Measurements from ENCODE around the gene PIP5K1C. TPM values are rescaled to one million over a fixed set of nuclear protein-coding genes. Genes with fewer than 3 reads are reported as not detected.
"Not testable (repeated sequence)": the region's sequence is repeated elsewhere in the genome, so short reads cannot be mapped to it uniquely, and the experiment has no call there.

Gene PIP5K1C
- total RNA-seq, 1 donor from 2014 or later, result 25.0 TPM

- DNase-seq (ENCODE audit: low spot score), result no peak
Measured at GRCh38 chr19:3661284-3662238, 38.7 kb downstream of the PIP5K1C start.

- DNase-seq (ENCODE audit: low spot score), result no peak
Measured at GRCh38 chr19:3660493-3661219, 39.6 kb downstream of the PIP5K1C start.

GRCh38 chr19:3659746-3660112 is 40.5 kb downstream of the PIP5K1C start:
- DNase-seq (ENCODE audit: low spot score), result no peak

GRCh38 chr19:3658870-3659745 is 41.2 kb downstream of the PIP5K1C start:
- DNase-seq (ENCODE audit: low spot score), result no peak

GRCh38 chr19:3658004-3658869 is 42.0 kb downstream of the PIP5K1C start:
- no peak for DNase-seq (ENCODE audit: low spot score)

- no peak for DNase-seq (ENCODE audit: low spot score)
Measured at GRCh38 chr19:3657395-3657769, 42.9 kb downstream of the PIP5K1C start.

- DNase-seq (ENCODE audit: low spot score), result no peak
Measured at GRCh38 chr19:3656747-3657394, 43.4 kb downstream of the PIP5K1C start.

GRCh38 chr19:3656073-3656746 is 44.1 kb downstream of the PIP5K1C start:
- DNase-seq (ENCODE audit: low spot score), result no peak

- peak; percentile 85 for DNase-seq (ENCODE audit: low spot score)
Measured at GRCh38 chr19:3655402-3656072, 44.7 kb downstream of the PIP5K1C start.

GRCh38 chr19:3653865-3654513 is 46.3 kb downstream of the PIP5K1C start:
- no peak for DNase-seq (ENCODE audit: low spot score)

GRCh38 chr19:3653081-3653795 is 47.0 kb downstream of the PIP5K1C start:
- no peak for DNase-seq (ENCODE audit: low spot score)

- no peak for DNase-seq (ENCODE audit: low spot score)
Measured at GRCh38 chr19:3652422-3652821, 47.8 kb downstream of the PIP5K1C start.

- DNase-seq (ENCODE audit: low spot score), result no peak
Measured at GRCh38 chr19:3651684-3652083, 48.6 kb downstream of the PIP5K1C start.

- no peak for DNase-seq (ENCODE audit: low spot score)
Measured at GRCh38 chr19:3649888-3650287, 50.4 kb downstream of the PIP5K1C start.

- DNase-seq (ENCODE audit: low spot score), result no peak
Measured at GRCh38 chr19:3648037-3648905, 52.0 kb downstream of the PIP5K1C start.

- DNase-seq (ENCODE audit: low spot score), result not testable (repeated sequence)
Measured at GRCh38 chr19:3647102-3647501, 53.2 kb downstream of the PIP5K1C start.
